Thyroid gland (tissue), 4 donors: ENCODE measurements around the gene PREX1.

ENCODE experiments used
- POLR2A ChIP-seq, 2 donors: fragments of 450-650 bp; IDR thresholded peaks; one replicate each; pipeline ENCODE4 v1.6.1; 2017; ENCODE audit warnings: antibody characterized with exemption in 2 of 2, mild to moderate bottlenecking in 2 of 2, moderate library complexity in 1 of 2
- TF ChIP-seq, protein P1 (sequence below), 6 experiments: fragments of 200-600 bp in 3 of 6; fragments of 450-650 bp in 3 of 6; sonication (generic) in 3 of 6; IDR thresholded peaks; one replicate each; pipeline ENCODE4 v1.5.1; 2016 to 2019; ENCODE audit warnings: antibody characterized with exemption in 6 of 6, mild to moderate bottlenecking in 2 of 6, inconsistent platforms in 1 of 6, moderate library complexity in 1 of 6

GRCh38 chr20:48832405-48832730 is 4.6 kb upstream of the PREX1 start:
- TF ChIP-seq, protein P1, sequence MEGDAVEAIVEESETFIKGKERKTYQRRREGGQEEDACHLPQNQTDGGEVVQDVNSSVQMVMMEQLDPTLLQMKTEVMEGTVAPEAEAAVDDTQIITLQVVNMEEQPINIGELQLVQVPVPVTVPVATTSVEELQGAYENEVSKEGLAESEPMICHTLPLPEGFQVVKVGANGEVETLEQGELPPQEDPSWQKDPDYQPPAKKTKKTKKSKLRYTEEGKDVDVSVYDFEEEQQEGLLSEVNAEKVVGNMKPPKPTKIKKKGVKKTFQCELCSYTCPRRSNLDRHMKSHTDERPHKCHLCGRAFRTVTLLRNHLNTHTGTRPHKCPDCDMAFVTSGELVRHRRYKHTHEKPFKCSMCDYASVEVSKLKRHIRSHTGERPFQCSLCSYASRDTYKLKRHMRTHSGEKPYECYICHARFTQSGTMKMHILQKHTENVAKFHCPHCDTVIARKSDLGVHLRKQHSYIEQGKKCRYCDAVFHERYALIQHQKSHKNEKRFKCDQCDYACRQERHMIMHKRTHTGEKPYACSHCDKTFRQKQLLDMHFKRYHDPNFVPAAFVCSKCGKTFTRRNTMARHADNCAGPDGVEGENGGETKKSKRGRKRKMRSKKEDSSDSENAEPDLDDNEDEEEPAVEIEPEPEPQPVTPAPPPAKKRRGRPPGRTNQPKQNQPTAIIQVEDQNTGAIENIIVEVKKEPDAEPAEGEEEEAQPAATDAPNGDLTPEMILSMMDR (IDR thresholded peaks at IDR 0.05): no peak
- TF ChIP-seq POLR2A (IDR thresholded peaks at IDR 0.05): no peak
